Measurements from ENCODE around the gene LRRN3.

DNA sequence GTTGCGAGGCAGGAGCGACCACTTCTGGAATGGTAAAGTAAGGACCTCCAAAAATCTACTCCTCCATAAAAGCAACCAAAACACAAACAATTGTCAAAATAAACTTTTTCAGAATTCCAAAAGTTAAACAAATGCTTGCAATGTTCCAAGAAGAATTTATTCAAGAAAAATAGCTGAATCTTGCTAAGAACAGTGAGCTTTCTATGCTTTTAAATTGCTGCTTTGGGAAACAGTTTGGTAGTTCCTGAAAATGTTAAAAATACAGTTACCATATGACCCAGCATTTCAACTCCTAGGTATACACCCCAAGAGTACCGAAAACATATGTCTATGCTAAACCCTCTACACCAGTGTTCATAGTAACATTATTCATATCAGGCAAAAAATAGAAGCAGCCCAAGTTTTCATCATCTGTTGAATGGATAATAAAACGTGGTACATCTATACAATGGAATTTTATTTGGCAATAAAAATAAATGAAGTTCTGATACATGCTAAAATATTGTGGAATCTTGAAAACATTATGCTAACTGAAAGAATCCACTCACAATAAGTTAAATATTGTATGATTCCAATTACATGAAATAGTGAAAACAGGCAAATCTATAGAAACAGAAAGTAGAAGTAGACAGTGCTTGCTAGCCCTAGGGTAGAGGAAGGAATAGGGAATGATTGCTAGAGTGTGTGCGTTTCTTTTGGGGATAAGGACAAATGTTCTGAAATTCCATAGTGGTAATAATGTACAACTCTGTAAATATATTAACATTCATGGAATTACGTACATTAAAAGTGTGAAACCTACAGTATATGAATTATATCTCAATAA lies 57.0 kb downstream of the LRRN3 start:
- no peak for TF ChIP-seq EZH2phosphoT487 (IDR thresholded peaks at IDR 0.05; ENCODE audit: insufficient read depth, low read depth)
- TF ChIP-seq EZH2 (IDR thresholded peaks at IDR 0.05; ENCODE audit: insufficient read depth, poor library complexity, severe bottlenecking) = no peak

Data from GM23248 (cell line).